B cell (primary cell): ENCODE results near the gene HERC2. TPM values are rescaled to one million over a fixed set of nuclear protein-coding genes. Genes with fewer than 3 reads are reported as not detected.

Experiments used
- ATAC-seq: fragments of 200-7000 bp; cut with Tn5 transposase; one replicate; pipeline ENCODE4 v1.10.0; 2021; ENCODE audit warnings: low read depth, mild to moderate bottlenecking, moderate number of reproducible peaks, moderate library complexity
- CTCF ChIA-PET: fragments of 350-600 bp; sonication (Branson Sonifier 250); formaldehyde crosslinking; loops from one replicate; lab custom pipeline; 2021; ENCODE audit warnings: antibody characterized with exemption, inconsistent platforms; lab: Charles Lee
- POLR2A ChIA-PET: fragments of 350-600 bp; sonication (Branson Sonifier 250); formaldehyde crosslinking; loops from one replicate; lab custom pipeline; 2021; ENCODE audit warnings: antibody characterized with exemption; lab: Charles Lee
- DNase-seq: peaks from one replicate; pipeline ENCODE4 v3.0.0; 2013
- H2AFZ ChIP-seq: 2 replicates; pipeline ENCODE4 v1.6.1; 2012; ENCODE audit warnings: mild to moderate bottlenecking, low read depth, low read length; ENCODE audit not compliant: insufficient read depth, poor library complexity, severe bottlenecking
- H3K27ac ChIP-seq, 2 donors: 1 replicate in 1 of 2; 2 replicates in 1 of 2; pipeline ENCODE4 v1.5.1; 2012 to 2013; ENCODE audit warnings: low read length in 2 of 2, mild to moderate bottlenecking in 2 of 2, moderate library complexity in 1 of 2
- H3K27me3 ChIP-seq, 4 experiments: fragments of 200-600 bp in 1 of 4; sonication (generic) in 1 of 4; replicated peaks in 1 of 4; 1 replicate in 2 of 4; 2 replicates in 2 of 4; pipeline versions ENCODE4 v1.6.1 to v1.7.0; 2013 to 2016; ENCODE audit warnings: low read length in 3 of 4, mild to moderate bottlenecking in 2 of 4, mixed read lengths in 1 of 4, moderate library complexity in 1 of 4; ENCODE audit not compliant: insufficient read depth in 4 of 4, control insufficient read depth in 3 of 4; ENCODE audit errors: control extremely low read depth in 1 of 4
- H3K36me3 ChIP-seq, 2 experiments: replicated peaks in 1 of 2; 1 replicate in 1 of 2; 2 replicates in 1 of 2; pipeline versions ENCODE4 v1.6.1 to v1.7.1; 2013; ENCODE audit warnings: low read length in 1 of 2; ENCODE audit not compliant: insufficient read depth in 2 of 2, control insufficient read depth in 1 of 2; ENCODE audit errors: control extremely low read depth in 1 of 2, extremely low read depth in 1 of 2
- H3K4me1 ChIP-seq, 2 donors: fragments of 200-600 bp in 1 of 2; sonication (generic) in 1 of 2; 1 replicate in 1 of 2; 2 replicates in 1 of 2; pipeline versions ENCODE4 v1.5.1 to v1.6.1; 2013 to 2017; ENCODE audit warnings: low read length in 2 of 2; ENCODE audit not compliant: control insufficient read depth in 2 of 2, insufficient read depth in 2 of 2
- H3K4me2 ChIP-seq: replicated peaks from 2 replicates; pipeline ENCODE3; 2012; ENCODE audit warnings: mild to moderate bottlenecking, low read depth, low read length; ENCODE audit not compliant: poor library complexity, severe bottlenecking
- H3K4me3 ChIP-seq, 5 experiments: fragments of 200-600 bp in 1 of 5; sonication (generic) in 1 of 5; 1 replicate in 3 of 5; 2 replicates in 2 of 5; pipeline versions ENCODE4 v1.5.1 to v1.7.0; 2011 to 2016; ENCODE audit warnings: low read length in 4 of 5, mild to moderate bottlenecking in 4 of 5, low read depth in 2 of 5, control low read depth in 1 of 5, moderate library complexity in 1 of 5; ENCODE audit not compliant: insufficient read depth in 1 of 5; ENCODE audit errors: control extremely low read depth in 1 of 5, extremely low read depth in 1 of 5
- H3K79me2 ChIP-seq: fragments of 200-600 bp; sonication (generic); one replicate; pipeline ENCODE4 v1.6.0; 2016; ENCODE audit warnings: low read length; ENCODE audit not compliant: control insufficient read depth, insufficient read depth
- H3K9ac ChIP-seq: fragments of 200-600 bp; sonication (generic); 2 replicates; pipeline ENCODE4 v1.6.1; 2017; ENCODE audit warnings: mild to moderate bottlenecking, low read length, moderate library complexity
- H3K9me3 ChIP-seq, 3 donors: one replicate each; pipeline versions ENCODE4 v1.6.1 to v1.7.1; 2013; ENCODE audit warnings: low read length in 2 of 3; ENCODE audit not compliant: control insufficient read depth in 2 of 3, insufficient read depth in 1 of 3; ENCODE audit errors: control extremely low read depth in 1 of 3
- H4K20me1 ChIP-seq: 2 replicates; pipeline ENCODE4 v1.6.0; 2012; ENCODE audit warnings: mild to moderate bottlenecking, low read length; ENCODE audit not compliant: insufficient read depth, control insufficient read depth, poor library complexity, severe bottlenecking
- H3K27ac Mint-ChIP-seq: one replicate; pipeline ENCODE4 v1.8.0; 2021; ENCODE audit warnings: mixed read lengths
- H3K27me3 Mint-ChIP-seq: one replicate; pipeline ENCODE4 v1.8.0; 2021; ENCODE audit warnings: mixed read lengths
- H3K4me1 Mint-ChIP-seq: one replicate; pipeline ENCODE4 v1.8.0; 2021; ENCODE audit warnings: mixed read lengths
- H3K4me3 Mint-ChIP-seq: one replicate; pipeline ENCODE4 v1.8.0; 2021; ENCODE audit warnings: mixed read lengths
- H3K9me3 Mint-ChIP-seq: one replicate; pipeline ENCODE4 v1.8.0; 2022; ENCODE audit warnings: mixed read lengths; ENCODE audit not compliant: insufficient read depth
- EZH2 ChIP-seq: IDR thresholded peaks from 2 replicates; pipeline ENCODE4 v1.6.1; 2012; ENCODE audit warnings: borderline replicate concordance, low read depth, mild to moderate bottlenecking, moderate library complexity, low read length; ENCODE audit not compliant: insufficient read depth, poor library complexity, severe bottlenecking
- WGBS: methylation state at CpG from one replicate; pipeline ENCODE4 v1.1.5; 2013; ENCODE audit warnings: missing lambda C conversion rate; ENCODE audit not compliant: insufficient coverage; 5-methylcytosine and 5-hydroxymethylcytosine counted together
- intact Hi-C: fragments of 100-400 bp; cut with micrococcal nuclease; formaldehyde crosslinking; loops from one replicate; pipeline ENCODE4 v1.10.0; 2022
- polyA plus RNA-seq: library from polyadenylated mRNA; depleted of rRNA; stranded (reverse); fragments of >200 nt; gene quantifications from 2 replicates; pipeline ENCODE4 v1.2.3, GENCODE V29; 2012
- total RNA-seq, 2 donors: library from RNA; stranded (reverse); fragments of 120-200 nt in 1 of 2; gene quantifications; 1 replicate in 1 of 2; 2 replicates in 1 of 2; pipeline versions ENCODE4 v1.2.3 to v1.2.4, GENCODE V29; 2013 to 2022
- TF ChIP-seq, protein P1 (sequence below): fragments of 200-600 bp; IDR thresholded peaks from one replicate; pipeline ENCODE4 v1.8.0; 2022; ENCODE audit warnings: antibody characterized with exemption, mild to moderate bottlenecking

The HERC2 gene
- total and polyA plus RNA-seq, 2 donors (not counting 1 experiment from before 2014, with no cell fraction given): 31.0 to 52.7 TPM

DNA sequence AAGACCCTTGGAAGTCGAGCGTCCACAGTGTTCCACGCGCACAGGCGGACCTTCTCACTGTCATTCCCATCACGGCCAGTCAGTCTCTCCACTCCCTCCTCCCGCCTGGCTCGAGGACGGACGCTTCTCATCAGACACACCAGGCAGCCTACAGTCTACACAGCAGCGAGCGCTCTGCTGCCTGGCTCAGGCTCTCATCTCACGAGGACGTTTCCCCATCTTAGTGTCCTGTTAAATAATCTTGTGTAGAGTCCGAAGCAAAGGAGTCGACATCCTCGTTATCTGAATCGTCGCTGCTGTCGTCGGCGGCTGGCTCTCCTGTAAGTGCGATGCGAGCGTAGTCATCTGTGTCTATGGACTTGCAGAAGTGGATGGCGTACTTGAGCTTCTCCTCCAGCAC lies 210.4 kb downstream of the HERC2 start:
- no peak overlapping the region for H3K27ac Mint-ChIP-seq

DNA sequence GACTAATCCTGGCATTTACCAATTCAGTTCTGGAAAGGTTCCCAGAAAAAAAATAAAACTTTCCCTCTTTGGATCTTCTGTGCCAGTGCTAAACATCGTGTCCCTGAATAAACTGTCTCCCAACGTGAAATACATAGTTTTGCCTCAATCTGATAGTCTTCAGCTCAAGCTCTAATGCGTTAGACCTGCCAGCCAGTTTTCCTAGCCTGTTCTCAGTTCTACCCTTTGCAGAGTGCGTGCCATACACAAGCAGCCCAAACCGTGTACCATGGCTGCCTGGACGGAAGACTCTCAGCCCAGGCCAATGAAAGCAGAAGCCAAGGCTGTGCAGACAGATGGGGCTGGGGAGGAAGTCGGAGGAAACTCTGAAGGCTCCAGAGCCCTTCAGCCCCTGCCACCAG lies 211.5 kb downstream of the HERC2 start:
- POLR2A ChIA-PET: no interaction called here
- WGBS: 88% methylated on average over 6 of the region's 7 CpGs
- DNase-seq (no peak), ATAC-seq (no peak)
- H3K27me3 Mint-ChIP-seq: peaks cover 14% of the 10 kb centered on the region
- H2AFZ ChIP-seq: no peak overlapping the region
- no peak overlapping the region for H3K4me3 Mint-ChIP-seq
- H3K9me3 ChIP-seq: peaks cover 0 to 8% (median 0%) of the 10 kb centered on the region in 3 donors
- no peak overlapping the region for H3K27ac Mint-ChIP-seq
- TF ChIP-seq EZH2: no peak
- TF ChIP-seq, protein P1, sequence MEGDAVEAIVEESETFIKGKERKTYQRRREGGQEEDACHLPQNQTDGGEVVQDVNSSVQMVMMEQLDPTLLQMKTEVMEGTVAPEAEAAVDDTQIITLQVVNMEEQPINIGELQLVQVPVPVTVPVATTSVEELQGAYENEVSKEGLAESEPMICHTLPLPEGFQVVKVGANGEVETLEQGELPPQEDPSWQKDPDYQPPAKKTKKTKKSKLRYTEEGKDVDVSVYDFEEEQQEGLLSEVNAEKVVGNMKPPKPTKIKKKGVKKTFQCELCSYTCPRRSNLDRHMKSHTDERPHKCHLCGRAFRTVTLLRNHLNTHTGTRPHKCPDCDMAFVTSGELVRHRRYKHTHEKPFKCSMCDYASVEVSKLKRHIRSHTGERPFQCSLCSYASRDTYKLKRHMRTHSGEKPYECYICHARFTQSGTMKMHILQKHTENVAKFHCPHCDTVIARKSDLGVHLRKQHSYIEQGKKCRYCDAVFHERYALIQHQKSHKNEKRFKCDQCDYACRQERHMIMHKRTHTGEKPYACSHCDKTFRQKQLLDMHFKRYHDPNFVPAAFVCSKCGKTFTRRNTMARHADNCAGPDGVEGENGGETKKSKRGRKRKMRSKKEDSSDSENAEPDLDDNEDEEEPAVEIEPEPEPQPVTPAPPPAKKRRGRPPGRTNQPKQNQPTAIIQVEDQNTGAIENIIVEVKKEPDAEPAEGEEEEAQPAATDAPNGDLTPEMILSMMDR: no peak
- H3K27ac ChIP-seq: no peak overlapping the region
- peaks cover 0 to 25% (median 13%) of the 10 kb centered on the region in 4 experiments for H3K27me3 ChIP-seq
- H3K9me3 Mint-ChIP-seq: no peaks in the 10 kb centered on the region
- peaks cover 0 to 33% of the 10 kb centered on the region in 2 experiments for H3K36me3 ChIP-seq
- no peak overlapping the region for H3K9ac ChIP-seq
- CTCF ChIA-PET: interaction anchor here (0.7 to 1.2 kb wide), 2 partner anchors 16 to 67 kb away, joined by 3 to 5 read pairs; no protein-coding TSS in a partner anchor
- peaks cover 19 to 21% of the 10 kb centered on the region in 2 donors for H3K4me1 ChIP-seq
- H4K20me1 ChIP-seq: no peaks in the 10 kb centered on the region
- no peak overlapping the region for H3K4me2 ChIP-seq
- H3K4me1 Mint-ChIP-seq: peaks cover 15% of the 10 kb centered on the region
- H3K79me2 ChIP-seq: no peaks in the 10 kb centered on the region
- intact Hi-C loops: no loop called here
- H3K4me3 ChIP-seq: no peak overlapping the region

More for the DNA sequence above, 210.4 kb downstream of the HERC2 start:
- H3K27me3 Mint-ChIP-seq: peaks cover 8% of the 10 kb centered on the region
- intact Hi-C loops: no loop called here
- peaks cover 6% of the 10 kb centered on the region for H3K4me1 Mint-ChIP-seq
- 97% methylated on average over 23 of the region's 26 CpGs for WGBS
- no peak overlapping the region for H3K9ac ChIP-seq
- no peak overlapping the region for H3K4me3 Mint-ChIP-seq
- POLR2A ChIA-PET: no interaction called here
- peaks cover 10% of the 10 kb centered on the region in 2 donors for H3K4me1 ChIP-seq
- H3K9me3 Mint-ChIP-seq: no peaks in the 10 kb centered on the region
- no peak overlapping the region for H3K4me2 ChIP-seq
- H3K9me3 ChIP-seq: no peaks in the 10 kb centered on the region
- TF ChIP-seq, protein P1: no peak
- no peak for TF ChIP-seq EZH2
- H3K27me3 ChIP-seq: peaks cover 0 to 14% (median 6%) of the 10 kb centered on the region in 4 experiments
- H4K20me1 ChIP-seq: no peaks in the 10 kb centered on the region
- H3K79me2 ChIP-seq: no peaks in the 10 kb centered on the region
- H2AFZ ChIP-seq: no peak overlapping the region
- DNase-seq (no peak), ATAC-seq (no peak)
- peaks cover 0 to 37% of the 10 kb centered on the region in 2 experiments for H3K36me3 ChIP-seq
- H3K27ac ChIP-seq: no peak overlapping the region
- CTCF ChIA-PET: no interaction called here
- H3K4me3 ChIP-seq: no peak overlapping the region
